Stimulated activated CD8-positive, alpha-beta memory T cell treated with anti-CD3 and anti-CD28 coated beads, Interleukin-4, amount 100 ng/mL, for 4 hours (primary cell): ENCODE measurements around the gene CSNK1G2.

Experiments used
- DNase-seq, 2 donors: peaks; one replicate each; pipeline ENCODE4 v3.0.0-alpha.2; 2020; ENCODE audit warnings: low read depth in 2 of 2, low spot score in 1 of 2

Gene CSNK1G2

DNA sequence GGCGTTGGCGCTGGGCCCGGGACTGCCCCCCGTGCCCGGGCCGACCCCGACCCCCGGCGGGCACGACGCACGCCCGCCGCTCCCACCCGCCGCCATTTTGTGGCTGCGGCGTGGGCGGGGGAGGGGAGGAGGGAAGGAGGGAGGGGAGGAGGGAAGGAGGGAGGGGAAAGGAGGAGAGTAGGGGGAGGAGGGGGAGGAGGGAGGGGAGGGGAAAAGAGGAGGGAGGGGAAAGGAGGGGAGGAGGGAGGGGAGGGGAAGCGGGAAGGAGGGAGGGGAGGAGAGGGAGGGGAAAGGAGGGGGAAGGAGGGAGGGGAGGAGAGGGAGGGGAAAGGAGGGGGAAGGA, 74.6 kb downstream of the CSNK1G2 start, which contains the start of gene BTBD2:
Gene BTBD2 (minus strand): TSS at position 107 of the 343 bp plus-strand sequence. CDS start 11 bp downstream, at position 96.
- peak in 1 of 2 donors; percentile 35 for DNase-seq

DNA sequence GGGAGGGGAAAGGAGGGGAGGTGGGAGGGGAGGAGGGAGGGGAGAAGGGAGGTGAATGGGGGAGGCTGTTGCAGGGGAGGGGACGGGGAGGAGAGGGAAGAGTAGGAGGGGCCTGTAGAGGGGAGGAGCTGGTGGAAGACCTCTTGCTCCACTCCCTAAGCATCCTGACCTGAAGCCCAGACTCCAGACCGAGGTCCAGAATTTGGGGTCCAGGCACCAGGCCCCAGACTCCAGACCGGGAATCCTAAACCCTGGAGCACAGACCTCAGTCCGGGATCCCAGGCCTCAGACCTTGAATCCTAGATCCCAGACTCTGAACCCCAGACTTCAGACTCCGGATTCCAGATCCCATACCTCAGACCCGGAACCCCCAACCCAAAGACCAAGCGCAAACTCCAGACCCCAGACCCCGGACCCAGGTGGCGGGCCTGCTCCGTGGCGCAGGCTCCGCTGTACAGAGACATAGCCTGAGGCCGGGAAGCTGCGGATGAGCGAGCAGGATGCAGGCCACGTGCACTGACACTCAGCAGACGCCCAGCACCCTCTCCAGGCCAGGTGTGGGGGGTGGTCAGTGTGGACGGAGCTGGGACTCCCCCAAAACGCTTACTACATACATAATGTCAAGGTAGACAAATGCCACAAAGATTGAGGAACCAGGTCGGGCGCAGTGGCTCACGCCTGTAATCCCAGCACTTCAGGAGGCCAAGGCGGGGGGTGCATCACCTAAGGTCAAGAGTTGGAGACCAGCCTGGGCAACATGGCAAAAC, 75.3 kb downstream of the CSNK1G2 start:
- peak in 1 of 2 donors; percentile 32 for DNase-seq

DNA sequence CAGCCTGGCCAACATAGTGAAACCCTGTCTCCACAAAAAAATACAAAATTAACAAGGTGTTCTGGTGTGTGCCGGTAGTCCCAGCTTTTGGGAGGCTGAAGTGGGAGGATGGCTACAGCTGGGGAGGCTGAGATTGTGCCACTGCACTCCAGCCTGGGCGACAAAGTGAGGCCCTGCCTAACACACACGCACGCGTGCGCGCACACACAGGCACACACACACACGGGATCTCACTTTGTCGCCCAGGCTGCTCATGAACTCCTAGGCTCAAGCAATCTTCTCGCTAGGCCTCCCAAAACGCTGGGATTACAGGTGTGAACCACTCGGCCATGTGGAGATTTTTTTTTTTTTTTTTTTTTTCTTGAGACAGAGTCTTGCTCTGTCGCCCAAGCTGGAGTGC, 77.8 kb downstream of the CSNK1G2 start:
- DNase-seq: no peak

DNA sequence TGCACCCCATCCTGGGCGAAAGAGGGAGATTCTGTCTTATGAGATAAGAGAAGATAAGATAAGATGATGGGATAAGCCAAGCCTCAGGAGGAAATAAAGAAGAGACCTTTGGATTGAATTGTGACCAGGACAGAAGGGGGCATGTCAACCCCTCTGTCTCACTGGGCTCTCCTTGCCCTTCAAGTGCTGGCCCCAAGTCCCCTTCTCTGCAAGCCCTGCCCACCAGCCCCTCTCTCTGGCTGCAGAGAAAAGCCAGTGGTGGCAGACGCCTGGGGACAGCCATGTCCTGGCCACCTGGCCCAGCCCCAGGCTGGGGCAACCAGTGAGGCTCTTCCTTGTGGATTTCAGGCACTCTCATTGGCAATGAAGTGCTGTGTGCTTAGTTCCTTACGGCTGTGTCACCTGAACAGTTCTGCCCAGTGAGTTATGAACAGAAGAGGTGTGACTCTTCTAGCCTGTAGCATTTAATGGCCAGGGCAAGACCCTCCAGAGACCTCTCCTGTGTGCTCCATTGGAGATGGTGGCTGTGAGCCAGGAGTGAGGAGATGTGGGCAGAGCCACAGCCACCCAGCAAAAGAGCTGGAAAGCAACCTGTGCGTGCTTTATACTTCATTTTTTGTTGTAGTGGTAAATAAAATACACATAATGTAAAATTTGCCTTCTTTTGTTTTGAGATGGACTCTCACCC, 80.6 kb downstream of the CSNK1G2 start:
- DNase-seq: no peak

DNA sequence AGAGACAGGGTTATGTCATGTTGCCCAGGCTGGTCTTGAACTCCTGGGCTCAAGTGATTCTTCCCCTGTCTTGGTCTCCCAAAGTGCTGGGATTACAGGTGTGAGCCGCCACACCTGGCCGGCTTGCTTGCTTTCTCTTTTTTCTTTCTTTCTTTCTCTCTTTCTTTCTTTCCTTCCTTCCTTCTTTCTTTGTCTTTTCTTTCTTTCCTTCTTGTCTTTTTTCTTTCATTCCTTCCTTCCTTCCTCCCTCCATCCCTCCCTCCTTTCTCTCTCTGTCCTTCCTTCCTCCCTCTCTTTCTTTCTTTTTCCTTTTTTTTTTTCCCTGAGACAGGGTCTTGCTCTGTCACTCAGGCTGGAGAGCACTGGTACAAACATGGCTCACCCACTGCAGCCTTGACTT, 81.3 kb downstream of the CSNK1G2 start:
- DNase-seq: no peak

DNA sequence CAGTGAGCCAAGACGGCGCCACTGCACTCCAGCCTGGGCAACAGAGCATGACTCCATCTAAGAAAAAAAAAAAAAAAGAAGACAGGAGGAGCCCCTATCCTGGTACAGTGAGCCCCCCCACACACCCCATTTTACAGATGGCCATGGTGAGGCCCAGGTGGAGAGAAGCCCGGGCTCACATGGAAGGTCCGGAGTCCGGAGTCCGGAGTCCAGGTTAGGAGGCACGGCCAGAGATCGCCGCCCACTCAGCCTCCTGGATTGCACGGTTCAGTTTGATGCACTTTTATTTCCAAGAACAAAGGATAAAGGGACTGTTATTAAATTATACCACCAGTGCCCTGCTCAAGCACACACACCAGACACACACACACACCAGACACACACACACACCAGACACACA, 85.8 kb downstream of the CSNK1G2 start:
- no peak for DNase-seq

DNA sequence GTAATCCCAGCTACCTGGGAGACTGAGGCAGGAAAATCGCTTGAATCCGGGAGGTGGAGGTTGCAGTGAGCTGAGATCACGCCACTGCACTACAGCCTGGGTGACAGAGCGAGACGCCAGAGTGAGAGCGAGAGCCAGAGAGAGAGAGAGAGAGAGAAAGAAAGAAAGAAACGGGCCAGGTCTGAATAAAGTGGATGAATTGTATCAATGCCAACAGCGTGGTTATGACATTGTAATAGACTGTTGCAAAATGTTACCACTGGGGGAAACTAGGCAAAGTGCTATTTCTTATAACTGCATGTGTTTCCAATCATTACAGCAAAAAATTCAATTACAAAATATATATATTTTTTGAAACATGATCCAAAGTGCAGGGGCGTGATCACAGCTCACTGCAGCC, 86.4 kb downstream of the CSNK1G2 start:
- DNase-seq: no peak
